GM19035 (cell line): ENCODE measurements around the gene ARFGEF3.
"Not testable (repeated sequence)": the region's sequence is repeated elsewhere in the genome, so short reads cannot be mapped to it uniquely, and the experiment has no call there.

Source experiments
- ATAC-seq: cut with Tn5 transposase; IDR thresholded peaks from one replicate; pipeline ENCODE4 v1.9.1; 2021; ENCODE audit not compliant: unreplicated experiment

ARFGEF3 gene

GRCh38 chr6:138212530-138212929 is 50.8 kb downstream of the ARFGEF3 start:
- ATAC-seq: not testable (repeated sequence)

- ATAC-seq: no peak
Measured at GRCh38 chr6:138215093-138215782, 53.5 kb downstream of the ARFGEF3 start.

GRCh38 chr6:138218449-138218848 is 56.7 kb downstream of the ARFGEF3 start, which contains the start of gene PBOV1:
TSS of gene PBOV1 (minus strand) at chr6:138218491. CDS start at chr6:138218395, 96 bp downstream.
- ATAC-seq: no peak

- ATAC-seq: no peak
Measured at GRCh38 chr6:138219398-138219797, 57.7 kb downstream of the ARFGEF3 start.

GRCh38 chr6:138219901-138220300 is 58.2 kb downstream of the ARFGEF3 start:
- no peak for ATAC-seq

- ATAC-seq: no peak
Measured at GRCh38 chr6:138222901-138223546, 61.3 kb downstream of the ARFGEF3 start.

GRCh38 chr6:138225953-138226352 is 64.2 kb downstream of the ARFGEF3 start:
- ATAC-seq: no peak

- no peak for ATAC-seq
Measured at GRCh38 chr6:138226700-138227315, 65.1 kb downstream of the ARFGEF3 start.

GRCh38 chr6:138227316-138227781 is 65.6 kb downstream of the ARFGEF3 start:
- no peak for ATAC-seq

- no peak for ATAC-seq
Measured at GRCh38 chr6:138229072-138229471, 67.3 kb downstream of the ARFGEF3 start.

- ATAC-seq: no peak
Measured at GRCh38 chr6:138229663-138230179, 68.0 kb downstream of the ARFGEF3 start.

GRCh38 chr6:138230221-138230620 is 68.5 kb downstream of the ARFGEF3 start:
- no peak for ATAC-seq

- no peak for ATAC-seq
Measured at GRCh38 chr6:138230759-138231380, 69.1 kb downstream of the ARFGEF3 start.

- ATAC-seq: no peak
Measured at GRCh38 chr6:138231381-138231886, 69.7 kb downstream of the ARFGEF3 start.

GRCh38 chr6:138234363-138234762 is 72.6 kb downstream of the ARFGEF3 start:
- ATAC-seq: no peak

GRCh38 chr6:138235205-138235604 is 73.5 kb downstream of the ARFGEF3 start:
- ATAC-seq: no peak

GRCh38 chr6:138235693-138236092 is 74.0 kb downstream of the ARFGEF3 start:
- ATAC-seq: no peak

- no peak for ATAC-seq
Measured at GRCh38 chr6:138237463-138237862, 75.7 kb downstream of the ARFGEF3 start.

GRCh38 chr6:138238368-138238767 is 76.6 kb downstream of the ARFGEF3 start:
- no peak for ATAC-seq

GRCh38 chr6:138239774-138240173 is 78.0 kb downstream of the ARFGEF3 start:
- ATAC-seq: no peak
